Brain microvascular endothelial cell (primary cell): ENCODE measurements around the gene DCBLD2.

ENCODE experiments used
- DNase-seq: peaks from one replicate; pipeline ENCODE4 v3.0.0-alpha.2; 2020
- H3K27ac ChIP-seq: fragments of 250-450 bp; sonication (Bioruptor Pico); 2 replicates; pipeline ENCODE4 v1.5.1; 2020; ENCODE audit warnings: mild to moderate bottlenecking, moderate library complexity
- H3K27me3 ChIP-seq: fragments of 250-450 bp; sonication (Bioruptor Pico); replicated peaks from 2 replicates; pipeline ENCODE4 v1.5.1; 2020; ENCODE audit warnings: mild to moderate bottlenecking
- H3K36me3 ChIP-seq: fragments of 250-450 bp; sonication (Bioruptor Pico); replicated peaks from 2 replicates; pipeline ENCODE4 v1.5.1; 2020; ENCODE audit warnings: mild to moderate bottlenecking
- H3K4me3 ChIP-seq: 2 replicates; pipeline ENCODE4 v1.5.1; 2011; ENCODE audit warnings: low read depth, mild to moderate bottlenecking, control low read depth, low read length, moderate library complexity
- CTCF ChIP-seq: IDR thresholded peaks from 2 replicates; pipeline ENCODE4 v1.5.1; 2011; ENCODE audit warnings: low read depth, mild to moderate bottlenecking, moderate library complexity, low read length, control low read depth, inconsistent platforms; ENCODE audit errors: missing control alignments
- in situ Hi-C: cut with HindIII; loops from 2 replicates; pipeline ENCODE4 v1.10.0; 2017; ENCODE audit warnings: low sequenced_read_pairs, low pct_ligation_motif_present

The DCBLD2 gene, protein sequence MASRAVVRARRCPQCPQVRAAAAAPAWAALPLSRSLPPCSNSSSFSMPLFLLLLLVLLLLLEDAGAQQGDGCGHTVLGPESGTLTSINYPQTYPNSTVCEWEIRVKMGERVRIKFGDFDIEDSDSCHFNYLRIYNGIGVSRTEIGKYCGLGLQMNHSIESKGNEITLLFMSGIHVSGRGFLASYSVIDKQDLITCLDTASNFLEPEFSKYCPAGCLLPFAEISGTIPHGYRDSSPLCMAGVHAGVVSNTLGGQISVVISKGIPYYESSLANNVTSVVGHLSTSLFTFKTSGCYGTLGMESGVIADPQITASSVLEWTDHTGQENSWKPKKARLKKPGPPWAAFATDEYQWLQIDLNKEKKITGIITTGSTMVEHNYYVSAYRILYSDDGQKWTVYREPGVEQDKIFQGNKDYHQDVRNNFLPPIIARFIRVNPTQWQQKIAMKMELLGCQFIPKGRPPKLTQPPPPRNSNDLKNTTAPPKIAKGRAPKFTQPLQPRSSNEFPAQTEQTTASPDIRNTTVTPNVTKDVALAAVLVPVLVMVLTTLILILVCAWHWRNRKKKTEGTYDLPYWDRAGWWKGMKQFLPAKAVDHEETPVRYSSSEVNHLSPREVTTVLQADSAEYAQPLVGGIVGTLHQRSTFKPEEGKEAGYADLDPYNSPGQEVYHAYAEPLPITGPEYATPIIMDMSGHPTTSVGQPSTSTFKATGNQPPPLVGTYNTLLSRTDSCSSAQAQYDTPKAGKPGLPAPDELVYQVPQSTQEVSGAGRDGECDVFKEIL

GRCh38 chr3:98901392-98902350 lies at the start of gene DCBLD2:
TSS of gene DCBLD2 (minus strand) at chr3:98901695. CDS start at chr3:98901326, 369 bp downstream.
- Histone ChIP-seq H3K27ac (peak within 1 kb of the TSS; percentile 84), H3K27me3 (no peaks in the 10 kb centered on the region), H3K4me3 (peak within 1 kb of the TSS; percentile 94), H3K36me3 (peaks cover 22% of the 10 kb centered on the region)
- peak; percentile 99 for DNase-seq
- TF ChIP-seq CTCF: no peak
- in situ Hi-C loops: no loop called here

DNA sequence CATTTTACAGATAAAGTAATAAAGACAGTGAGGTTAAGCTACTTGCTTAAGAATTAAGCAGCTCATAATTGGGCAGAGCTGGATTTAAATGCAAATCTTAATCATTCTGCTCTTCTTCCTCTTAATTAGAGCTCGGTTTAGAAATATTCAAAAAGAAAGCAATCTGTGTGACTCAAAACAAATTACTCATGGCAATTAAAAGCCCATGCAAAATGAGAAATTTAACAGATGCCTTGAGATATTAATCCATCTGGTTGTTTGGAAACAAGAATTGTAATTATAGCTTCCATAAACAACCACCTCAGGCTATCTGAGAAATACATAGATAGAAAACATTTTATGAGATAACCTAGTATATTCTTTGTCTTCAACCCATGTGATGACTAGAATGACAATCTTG lies 44.2 kb upstream of the DCBLD2 start:
- H3K4me3 ChIP-seq: no peak overlapping the region
- H3K27ac ChIP-seq: no peak overlapping the region
- no peaks in the 10 kb centered on the region for H3K27me3 ChIP-seq
- no peak for TF ChIP-seq CTCF
- H3K36me3 ChIP-seq: no peaks in the 10 kb centered on the region
- no peak for DNase-seq
- in situ Hi-C loops: no loop called here

GRCh38 chr3:98945101-98945524 lies 43.6 kb upstream of the DCBLD2 start:
- no peaks in the 10 kb centered on the region for H3K27me3 ChIP-seq
- no peak overlapping the region for H3K4me3 ChIP-seq
- in situ Hi-C loops: no loop called here
- no peaks in the 10 kb centered on the region for H3K36me3 ChIP-seq
- DNase-seq: no peak
- TF ChIP-seq CTCF: no peak
- H3K27ac ChIP-seq: no peak overlapping the region

DNA sequence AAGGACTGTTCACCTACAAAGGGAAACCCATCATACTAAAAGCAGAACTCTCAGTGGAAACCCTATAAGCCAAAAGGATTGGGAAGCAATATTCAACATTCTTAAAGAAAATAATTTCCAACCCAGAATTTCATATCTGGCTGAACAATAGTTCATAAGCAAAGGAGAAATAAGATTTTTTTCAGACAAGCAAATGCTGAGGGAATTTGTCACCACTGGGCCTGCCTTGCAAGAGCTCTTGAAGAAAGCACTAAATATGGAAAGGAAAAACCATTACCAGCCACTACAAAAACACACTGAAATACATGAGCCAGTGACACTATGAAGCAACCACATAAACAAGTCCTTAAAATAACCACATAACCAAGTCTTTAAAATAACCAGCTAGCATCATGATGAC lies 28.9 kb upstream of the DCBLD2 start:
- H3K36me3 ChIP-seq: no peaks in the 10 kb centered on the region
- H3K4me3 ChIP-seq: no peak overlapping the region
- H3K27ac ChIP-seq: no peak overlapping the region
- no peak for TF ChIP-seq CTCF
- DNase-seq: no peak
- in situ Hi-C loops: no loop called here
- no peaks in the 10 kb centered on the region for H3K27me3 ChIP-seq

- DNase-seq: no peak
- Histone ChIP-seq H3K4me3 (no peak overlapping the region), H3K27me3 (no peaks in the 10 kb centered on the region), H3K36me3 (no peaks in the 10 kb centered on the region), H3K27ac (peak overlapping the region; percentile 86)
- in situ Hi-C loops: no loop called here
- no peak for TF ChIP-seq CTCF
Observed at GRCh38 chr3:98921957-98922356, 20.5 kb upstream of the DCBLD2 start.
